H9 (cell line): ENCODE results near the gene C18orf54. TPM values are rescaled to one million over a fixed set of nuclear protein-coding genes. Genes with fewer than 3 reads are reported as not detected.

Source experiments
- DNase-seq: peaks from one replicate; pipeline ENCODE4 v3.0.0-alpha.2; 2017
- H2AFZ ChIP-seq: one replicate; pipeline ENCODE4 v1.6.1; 2013; ENCODE audit warnings: mild to moderate bottlenecking, low read length, control low read depth, moderate library complexity
- H2AK5ac ChIP-seq: 2 replicates; pipeline ENCODE4 v1.6.1; 2013; ENCODE audit warnings: low read length, control low read depth, mixed read lengths; ENCODE audit not compliant: insufficient read length
- H2BK120ac ChIP-seq: one replicate; pipeline ENCODE4 v1.6.1; 2013; ENCODE audit warnings: low read depth, mild to moderate bottlenecking, low read length, control low read depth, inconsistent platforms; ENCODE audit not compliant: poor library complexity, severe bottlenecking
- H2BK12ac ChIP-seq: 2 replicates; pipeline ENCODE4 v1.6.1; 2013; ENCODE audit warnings: low read length, control low read depth, mixed read lengths, low read depth; ENCODE audit not compliant: insufficient read length
- H2BK15ac ChIP-seq: 2 replicates; pipeline ENCODE4 v1.6.1; 2013; ENCODE audit warnings: low read depth, low read length, control low read depth
- H2BK20ac ChIP-seq: one replicate; pipeline ENCODE4 v1.6.1; 2013; ENCODE audit warnings: low read depth, mild to moderate bottlenecking, low read length, control low read depth, inconsistent platforms; ENCODE audit not compliant: poor library complexity, severe bottlenecking
- H2BK5ac ChIP-seq: 2 replicates; pipeline ENCODE4 v1.6.1; 2013; ENCODE audit warnings: low read length, control low read depth, mixed read lengths; ENCODE audit not compliant: insufficient read length
- H3K14ac ChIP-seq: 2 replicates; pipeline ENCODE4 v1.6.1; 2013; ENCODE audit warnings: low read length, control low read depth; ENCODE audit not compliant: insufficient read depth
- H3K18ac ChIP-seq: 2 replicates; pipeline ENCODE4 v1.6.1; 2013; ENCODE audit warnings: low read depth, mild to moderate bottlenecking, mixed read lengths, low read length, control low read depth; ENCODE audit not compliant: insufficient read length
- H3K23ac ChIP-seq: 2 replicates; pipeline ENCODE4 v1.6.1; 2013; ENCODE audit warnings: low read length, control low read depth, mixed read lengths, low read depth; ENCODE audit not compliant: insufficient read length
- H3K23me2 ChIP-seq: 2 replicates; pipeline ENCODE4 v1.6.1; 2013; ENCODE audit warnings: low read depth, mild to moderate bottlenecking, mixed read lengths, low read length, control low read depth; ENCODE audit not compliant: insufficient read length, poor library complexity, severe bottlenecking
- H3K27ac ChIP-seq: 2 replicates; pipeline ENCODE4 v1.5.1; 2013; ENCODE audit warnings: low read length, control low read depth, mixed read lengths, low read depth; ENCODE audit not compliant: insufficient read length
- H3K27me3 ChIP-seq: 2 replicates; pipeline ENCODE4 v1.6.1; 2013; ENCODE audit warnings: low read length, control low read depth, inconsistent platforms; ENCODE audit not compliant: insufficient read depth
- H3K4ac ChIP-seq: 2 replicates; pipeline ENCODE4 v1.6.1; 2013; ENCODE audit warnings: low read depth, mild to moderate bottlenecking, control low read depth, inconsistent platforms, low read length, moderate library complexity
- H3K4me1 ChIP-seq: 2 replicates; pipeline ENCODE4 v1.6.1; 2013; ENCODE audit warnings: low read length, control low read depth, inconsistent platforms; ENCODE audit not compliant: insufficient read depth
- H3K4me2 ChIP-seq: 2 replicates; pipeline ENCODE4 v1.6.1; 2013; ENCODE audit warnings: low read length, control low read depth, mixed read lengths; ENCODE audit not compliant: insufficient read length, insufficient read depth
- H3K56ac ChIP-seq: 2 replicates; pipeline ENCODE4 v1.6.1; 2013; ENCODE audit warnings: low read depth, mild to moderate bottlenecking, mixed read lengths, low read length, control low read depth; ENCODE audit not compliant: insufficient read length
- H3K79me1 ChIP-seq: 2 replicates; pipeline ENCODE4 v1.6.1; 2013; ENCODE audit warnings: low read depth, mild to moderate bottlenecking, moderate library complexity, low read length, control low read depth, inconsistent platforms; ENCODE audit not compliant: insufficient read depth, poor library complexity, severe bottlenecking
- H3K79me2 ChIP-seq: 2 replicates; pipeline ENCODE4 v1.6.1; 2013; ENCODE audit warnings: low read length, control low read depth, inconsistent platforms; ENCODE audit not compliant: insufficient read depth
- H3K9ac ChIP-seq: 2 replicates; pipeline ENCODE4 v1.6.1; 2013; ENCODE audit warnings: low read length, control low read depth, mixed read lengths; ENCODE audit not compliant: insufficient read length; ENCODE audit errors: extremely low read depth
- H3K9me3 ChIP-seq: one replicate; pipeline ENCODE4 v1.6.1; 2013; ENCODE audit warnings: low read depth, low read length, inconsistent platforms; ENCODE audit not compliant: control insufficient read depth
- H3T11ph ChIP-seq: one replicate; pipeline ENCODE4 v1.6.1; 2013; ENCODE audit warnings: mild to moderate bottlenecking, low read length, control low read depth, inconsistent platforms
- H4K20me1 ChIP-seq: one replicate; pipeline ENCODE4 v1.6.1; 2013; ENCODE audit not compliant: control insufficient read depth, insufficient read length, insufficient read depth
- H4K5ac ChIP-seq: 2 replicates; pipeline ENCODE4 v1.6.1; 2013; ENCODE audit warnings: low read depth, mild to moderate bottlenecking, mixed read lengths, low read length, control low read depth; ENCODE audit not compliant: insufficient read length
- H4K8ac ChIP-seq: replicated peaks from 2 replicates; pipeline ENCODE4 v1.6.1; 2013; ENCODE audit warnings: low read length, control low read depth, mixed read lengths, low read depth; ENCODE audit not compliant: insufficient read length
- H4K91ac ChIP-seq: 2 replicates; pipeline ENCODE4 v1.6.1; 2013; ENCODE audit warnings: low read depth, mild to moderate bottlenecking, moderate library complexity, mixed read lengths, low read length, control low read depth; ENCODE audit not compliant: insufficient read length
- H3K27ac Mint-ChIP-seq, 3 experiments: 2 replicates in 2 of 3; 3 replicates in 1 of 3; pipeline ENCODE4 v1.8.0; 2020 to 2021; ENCODE audit warnings: mixed read lengths in 3 of 3, mild to moderate bottlenecking in 1 of 3, moderate library complexity in 1 of 3
- H3K27me3 Mint-ChIP-seq: 2 replicates; pipeline ENCODE4 v1.8.0; 2021; ENCODE audit warnings: low read depth, mild to moderate bottlenecking, moderate library complexity, mixed read lengths
- H3K36me3 Mint-ChIP-seq, 3 experiments: 2 replicates in 2 of 3; 3 replicates in 1 of 3; pipeline ENCODE4 v1.8.0; 2020 to 2021; ENCODE audit warnings: low read depth in 3 of 3, mixed read lengths in 3 of 3; ENCODE audit not compliant: insufficient read depth in 1 of 3
- H3K4me1 Mint-ChIP-seq, 2 experiments: 2 replicates each; pipeline ENCODE4 v1.8.0; 2020; ENCODE audit warnings: mixed read lengths in 2 of 2
- H3K4me3 Mint-ChIP-seq, 2 experiments: 2 replicates in 1 of 2; 3 replicates in 1 of 2; pipeline ENCODE4 v1.8.0; 2020 to 2021; ENCODE audit warnings: mild to moderate bottlenecking in 2 of 2, mixed read lengths in 2 of 2, moderate library complexity in 1 of 2
- H3K9me3 Mint-ChIP-seq, 2 experiments: 2 replicates in 1 of 2; 3 replicates in 1 of 2; pipeline ENCODE4 v1.8.0; 2020; ENCODE audit warnings: mild to moderate bottlenecking in 2 of 2, mixed read lengths in 2 of 2, moderate library complexity in 1 of 2
- CTCF ChIP-seq: fragments of 200-600 bp; sonication (generic); conservative IDR thresholded peaks from 3 replicates; pipeline ENCODE4 v1.8.0; 2021; ENCODE audit warnings: antibody characterized with exemption, mild to moderate bottlenecking
- WGBS: extraction: QIAGEN DNeasy Blood & Tissue Kit; methylation state at CpG from one replicate; pipeline ENCODE4 v1.1.7; 2013; ENCODE audit warnings: missing lambda C conversion rate, low lambda C conversion rate, mixed read lengths; ENCODE audit not compliant: insufficient read length; ENCODE audit errors: extremely low coverage; 5-methylcytosine and 5-hydroxymethylcytosine counted together
- total RNA-seq: library from RNA; stranded (reverse); gene quantifications from 2 replicates; pipeline ENCODE4 v1.2.1, GENCODE V29; 2021

Gene C18orf54
- total RNA-seq, 1 experiment from 2014 or later = 21.6 TPM

DNA sequence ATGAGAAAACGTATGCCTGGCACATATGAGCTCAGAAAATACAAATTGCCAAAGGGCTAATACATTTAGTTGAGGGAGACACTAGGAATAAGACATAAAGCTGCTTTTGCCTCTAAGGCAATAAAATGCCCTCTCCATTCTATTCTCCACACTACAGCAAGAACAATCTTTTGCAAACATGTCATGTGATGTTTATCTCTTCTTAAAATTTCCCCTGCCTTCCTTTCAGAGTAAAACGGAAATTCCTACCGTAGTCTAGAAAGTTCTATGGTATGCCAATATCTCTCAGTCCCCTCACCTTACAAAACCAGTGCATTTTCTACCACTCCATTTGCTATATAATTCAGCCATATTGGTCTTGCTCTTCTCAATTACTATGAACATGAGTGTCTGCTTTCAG lies 33.1 kb downstream of the C18orf54 start:
- Histone ChIP-seq H3K27me3 (no peaks in the 10 kb centered on the region), H3K4me2 (no peak overlapping the region), H3T11ph (no peak overlapping the region), H4K91ac (no peak overlapping the region), H3K9me3 (no peaks in the 10 kb centered on the region), H4K5ac (no peak overlapping the region), H3K4ac (no peak overlapping the region), H3K79me2 (no peaks in the 10 kb centered on the region), H3K18ac (no peak overlapping the region), H4K8ac (no peak overlapping the region), H2BK120ac (no peak overlapping the region), H2AK5ac (no peak overlapping the region), H2BK20ac (no peak overlapping the region), H2BK12ac (no peak overlapping the region), H3K79me1 (no peaks in the 10 kb centered on the region), H3K23me2 (no peaks in the 10 kb centered on the region), H2AFZ (no peak overlapping the region), H3K14ac (no peak overlapping the region), H3K56ac (no peak overlapping the region), H3K9ac (no peak overlapping the region), H2BK15ac (no peak overlapping the region), H3K4me1 (peaks cover 1% of the 10 kb centered on the region; the same call in 1 of the 2 replicates), H2BK5ac (no peak overlapping the region), H4K20me1 (no peaks in the 10 kb centered on the region), H3K23ac (no peak overlapping the region), H3K27ac (no peak overlapping the region)
- peaks cover 1% of the 10 kb centered on the region for H3K27me3 Mint-ChIP-seq
- peaks cover 8 to 14% of the 10 kb centered on the region in 2 experiments; a peak in 4 of 5 replicates for H3K9me3 Mint-ChIP-seq
- no peak for TF ChIP-seq CTCF
- H3K36me3 Mint-ChIP-seq = peaks cover 4 to 20% (median 8%) of the 10 kb centered on the region in 3 experiments; a peak in 5 of 7 replicates
- peaks cover 27 to 34% of the 10 kb centered on the region in 2 experiments for H3K4me1 Mint-ChIP-seq
- no peak overlapping the region for H3K4me3 Mint-ChIP-seq
- no CpG with 5 or more reads among the region's 3 CpGs for WGBS
- no peak for DNase-seq
- peak overlapping the region in 2 of 3 experiments; percentile 1 to 37; a peak in 1 of 7 replicates for H3K27ac Mint-ChIP-seq
